HG03378 (cell line): ENCODE data around the gene MX2.

Source experiments
- ATAC-seq: cut with Tn5 transposase; IDR thresholded peaks from one replicate; pipeline ENCODE4 v1.9.1; 2021; ENCODE audit warnings: mild to moderate bottlenecking, moderate library complexity; ENCODE audit not compliant: unreplicated experiment

The MX2 gene

DNA sequence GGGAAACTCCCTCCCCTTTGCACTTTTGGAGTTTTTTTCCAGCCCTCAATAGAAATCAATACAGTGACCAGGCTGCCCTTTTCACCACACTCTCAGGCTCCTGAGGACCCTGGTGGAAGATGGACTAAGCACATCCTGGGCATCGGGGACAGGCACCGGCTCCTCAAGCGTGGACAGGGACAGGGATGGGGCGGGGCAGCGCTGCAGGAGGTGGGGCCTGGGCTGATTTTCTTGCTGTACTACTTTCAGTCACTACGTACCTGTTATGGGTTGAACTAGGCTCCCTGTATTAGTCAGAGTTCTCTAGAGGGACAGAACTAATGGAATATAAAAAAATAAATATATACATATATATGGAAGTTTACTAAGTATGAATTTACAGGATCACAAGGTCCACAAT is 2.5 kb downstream of the MX2 start:
- no peak for ATAC-seq

DNA sequence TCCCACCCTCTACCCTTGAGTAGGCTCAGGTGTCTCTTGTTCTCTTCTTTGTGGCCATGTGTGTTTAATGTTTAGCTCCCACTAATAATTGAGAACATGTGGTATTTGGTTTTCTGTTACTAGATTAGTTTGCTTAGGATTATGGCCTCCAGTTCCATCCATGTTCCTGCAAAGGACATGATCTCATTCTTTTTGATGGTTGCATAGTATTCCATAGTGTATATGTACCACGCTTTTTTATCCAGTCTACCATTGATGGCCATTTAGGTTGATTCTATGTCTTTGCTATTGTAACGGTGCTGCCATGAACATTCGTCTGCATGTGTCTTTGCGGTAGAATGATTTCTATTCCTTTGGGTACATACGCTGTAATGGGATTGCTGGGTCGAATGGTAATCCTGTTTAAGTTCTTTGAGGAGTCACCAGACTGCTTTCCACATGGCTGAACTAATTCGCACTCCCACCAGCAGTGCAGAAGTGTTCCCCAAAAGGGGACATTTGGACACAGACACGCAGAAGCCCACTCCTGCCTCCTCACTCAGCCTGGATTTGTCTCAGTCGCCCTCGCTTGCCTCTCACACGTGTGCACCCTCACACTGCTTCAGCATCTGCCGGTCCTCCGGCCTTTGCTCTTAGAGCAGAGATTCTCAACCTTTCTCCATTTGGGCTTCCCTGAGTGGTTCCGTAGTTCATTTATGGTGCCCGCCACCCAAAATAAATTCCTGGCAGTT is 3.7 kb downstream of the MX2 start:
- ATAC-seq: no peak

DNA sequence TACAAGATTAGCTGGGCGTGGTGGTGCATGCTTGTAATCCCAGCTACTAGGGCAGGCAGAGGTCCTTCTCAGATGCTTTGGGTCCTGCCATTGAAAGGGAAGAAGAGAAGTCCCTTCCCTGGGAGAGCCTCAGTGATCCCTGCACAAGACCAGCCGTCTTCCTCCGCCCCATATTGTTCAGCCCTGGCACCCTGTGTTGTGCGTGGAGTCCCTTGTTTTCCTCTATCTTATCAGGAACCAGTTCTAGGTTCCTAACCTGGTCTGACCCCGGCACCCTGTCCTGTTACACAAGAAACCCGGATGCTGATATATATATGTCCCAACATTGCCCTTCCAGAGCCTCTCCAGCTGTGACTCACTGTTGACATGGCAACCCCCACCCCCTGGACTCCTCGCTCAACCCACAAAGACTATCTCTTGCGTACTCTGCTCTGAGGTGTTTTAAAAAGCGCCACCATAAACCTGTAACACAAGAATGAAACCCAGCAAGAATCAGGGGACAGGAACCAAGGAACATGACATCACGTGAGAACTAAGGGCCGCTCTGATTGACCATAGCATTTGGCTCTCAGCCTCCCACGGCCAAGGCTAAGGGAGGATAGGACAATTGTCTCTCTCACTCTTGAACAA is 4.8 kb downstream of the MX2 start:
- ATAC-seq: no peak

DNA sequence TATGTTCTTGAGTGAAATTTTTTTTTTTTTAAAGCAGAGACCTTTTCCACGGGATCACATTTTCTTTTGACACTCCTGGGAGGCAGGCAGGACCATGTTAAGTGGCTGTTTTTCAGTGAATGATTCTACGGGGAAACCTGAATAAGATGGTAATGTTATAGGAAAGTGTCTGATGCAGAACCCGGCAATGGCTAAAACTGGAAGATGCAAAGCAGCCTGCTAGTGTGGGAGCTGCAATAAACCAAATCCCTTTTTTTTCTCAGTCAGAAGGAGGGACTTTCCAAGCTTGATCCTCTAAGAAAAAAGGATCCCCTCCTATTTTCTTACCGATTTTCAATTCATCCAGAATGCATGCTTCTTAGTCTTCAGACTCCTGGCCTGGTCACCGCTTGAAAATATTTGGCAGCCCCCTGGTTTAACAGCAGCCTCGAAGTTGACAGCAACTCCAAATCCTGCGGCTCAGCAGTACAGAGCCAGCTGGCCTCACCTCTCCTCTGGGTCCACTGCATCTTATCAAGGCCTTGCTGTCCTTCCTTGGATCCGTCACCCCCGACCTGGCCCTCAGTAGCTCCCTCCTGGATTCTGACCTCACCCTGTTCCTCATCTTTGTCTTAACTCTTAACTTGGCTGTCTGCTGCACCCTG is 5.6 kb downstream of the MX2 start:
- no peak for ATAC-seq

DNA sequence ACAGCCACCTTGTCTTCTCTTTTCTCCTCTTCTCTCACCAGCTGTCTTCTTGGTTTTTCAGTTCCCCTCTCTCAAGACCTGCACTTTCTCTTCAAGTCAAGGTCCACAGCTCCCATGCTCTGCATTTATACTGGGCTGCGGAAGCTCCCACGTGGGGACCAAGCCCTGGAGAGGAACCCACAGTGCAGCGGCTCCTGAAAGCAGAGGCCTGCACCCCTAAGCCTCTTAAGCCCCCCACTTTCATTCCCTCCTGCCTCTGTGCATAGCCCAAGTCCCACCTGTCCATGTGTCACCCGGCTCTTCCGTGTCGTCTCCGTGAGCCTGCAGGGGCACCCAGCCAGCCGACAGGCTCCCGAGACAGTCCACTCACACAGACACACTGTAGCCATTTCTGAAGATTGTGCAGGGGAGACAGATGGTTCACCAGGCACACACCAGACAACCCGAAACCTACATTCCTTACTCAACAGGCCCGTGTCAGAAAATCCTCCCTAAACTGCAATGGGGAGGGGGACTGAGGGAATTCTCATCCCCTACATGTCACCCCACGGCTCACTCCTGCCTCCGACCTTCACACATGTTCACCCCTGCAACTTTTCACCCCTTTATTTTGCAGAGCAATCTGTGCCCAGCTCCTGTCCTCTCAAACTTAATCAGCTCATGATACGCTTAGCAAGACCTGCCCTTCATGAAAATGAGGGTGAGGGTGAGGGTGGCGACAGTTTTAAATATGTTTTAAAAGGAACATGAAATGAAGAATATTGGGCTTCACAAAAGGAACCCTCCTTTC is 6.3 kb downstream of the MX2 start:
- peak; percentile 44 for ATAC-seq

DNA sequence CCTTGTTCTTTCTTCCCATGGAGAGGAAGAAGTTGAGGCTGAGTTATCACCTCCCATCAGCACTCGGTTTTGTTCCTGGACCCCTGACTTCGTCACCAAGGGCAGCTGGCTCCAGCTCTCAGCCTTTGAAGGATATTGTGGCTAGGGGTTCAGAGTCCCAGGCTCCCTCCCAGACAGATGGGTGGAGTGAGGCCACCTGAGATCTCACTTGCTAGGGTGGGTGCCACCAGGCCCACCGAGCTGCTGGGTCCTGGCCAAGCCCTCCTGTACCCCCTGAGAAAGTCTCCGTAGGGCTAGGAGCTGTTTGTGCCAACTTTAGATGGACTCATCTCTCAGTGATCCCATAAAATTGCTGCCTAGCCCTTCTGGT is 6.9 kb downstream of the MX2 start:
- no peak for ATAC-seq

DNA sequence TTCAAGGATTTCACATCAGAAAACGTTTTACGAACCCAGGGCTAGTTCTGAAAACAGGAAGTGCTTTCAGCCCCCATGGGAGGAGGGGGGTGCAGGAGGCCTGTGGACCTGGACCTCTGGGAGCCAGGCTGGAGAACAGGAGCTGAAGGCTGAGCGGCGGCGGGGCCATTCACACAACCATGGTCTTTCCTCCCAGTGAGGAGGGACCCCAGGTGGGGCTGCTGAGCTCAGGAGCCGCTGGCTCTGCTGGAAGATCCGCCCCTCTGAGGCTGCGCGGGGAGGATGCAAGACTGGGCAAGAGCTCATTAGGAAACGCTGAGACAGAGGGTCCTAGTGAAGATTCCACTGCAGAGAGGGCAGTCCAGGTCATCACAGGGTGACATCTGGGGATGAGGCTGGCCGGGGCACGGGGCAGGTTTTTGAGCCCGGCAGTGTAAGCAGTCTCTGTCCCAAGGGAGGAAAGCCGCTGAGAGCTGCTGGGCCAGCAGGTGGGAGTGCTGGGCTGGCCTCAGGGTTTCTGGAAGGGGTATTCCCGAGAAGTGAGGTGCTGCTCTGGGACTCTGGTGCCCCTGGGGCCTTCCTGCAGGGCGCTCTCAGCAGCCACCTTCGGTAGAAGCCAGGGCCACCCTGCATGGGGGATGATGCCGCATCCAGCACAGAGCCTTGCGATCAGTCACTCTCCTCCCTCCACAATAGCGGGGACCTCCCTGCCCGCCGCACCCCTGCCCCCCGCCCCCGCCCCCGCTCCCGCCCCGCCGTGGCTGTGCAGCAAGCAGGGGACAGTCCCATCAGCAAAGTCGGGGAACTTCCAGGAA is 7.5 kb downstream of the MX2 start:
- ATAC-seq: peak; percentile 39

DNA sequence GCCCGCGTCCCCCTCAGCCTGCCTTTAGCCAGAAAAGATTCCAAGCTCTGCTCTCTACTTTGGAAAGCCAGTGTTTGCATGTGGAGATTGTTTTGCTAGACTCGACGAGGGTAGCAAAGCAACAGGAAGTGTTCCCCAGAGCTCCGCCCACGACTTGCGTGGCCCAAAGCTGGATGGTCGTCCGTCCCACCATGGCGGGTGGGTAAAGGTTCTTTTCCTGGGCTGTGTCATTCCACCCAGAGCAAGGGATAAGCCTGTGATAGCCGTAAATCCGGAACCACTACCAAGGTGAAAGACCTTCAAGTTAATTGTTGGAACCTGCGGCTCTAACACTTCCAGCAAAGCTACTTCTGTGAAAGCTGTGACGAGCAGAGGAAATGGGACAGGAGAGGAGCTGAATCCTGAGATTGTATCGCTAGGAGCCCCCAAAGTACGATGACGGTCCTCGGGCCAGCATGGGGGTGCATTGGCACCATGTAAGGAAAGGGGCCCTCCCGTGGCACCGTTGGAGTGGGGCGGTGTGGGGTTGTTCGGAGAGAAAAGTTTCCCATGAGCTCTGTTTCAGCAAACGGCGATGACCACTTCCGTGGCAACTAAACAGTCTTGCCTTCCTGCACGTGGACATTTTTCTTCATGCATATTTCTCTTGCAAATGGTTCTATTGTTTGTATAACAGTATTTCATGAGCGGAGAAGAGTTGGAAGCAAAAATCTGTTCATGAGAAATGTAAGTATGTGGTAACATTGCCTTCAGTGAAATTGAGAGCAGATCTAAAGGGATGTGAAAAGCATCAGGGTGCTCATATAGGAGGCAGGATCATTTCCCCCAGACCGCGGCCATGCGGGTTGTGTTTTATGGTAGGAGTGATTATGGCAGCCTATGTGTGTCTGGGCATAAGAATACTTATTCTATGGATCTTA is 8.4 kb downstream of the MX2 start:
- ATAC-seq: no peak

DNA sequence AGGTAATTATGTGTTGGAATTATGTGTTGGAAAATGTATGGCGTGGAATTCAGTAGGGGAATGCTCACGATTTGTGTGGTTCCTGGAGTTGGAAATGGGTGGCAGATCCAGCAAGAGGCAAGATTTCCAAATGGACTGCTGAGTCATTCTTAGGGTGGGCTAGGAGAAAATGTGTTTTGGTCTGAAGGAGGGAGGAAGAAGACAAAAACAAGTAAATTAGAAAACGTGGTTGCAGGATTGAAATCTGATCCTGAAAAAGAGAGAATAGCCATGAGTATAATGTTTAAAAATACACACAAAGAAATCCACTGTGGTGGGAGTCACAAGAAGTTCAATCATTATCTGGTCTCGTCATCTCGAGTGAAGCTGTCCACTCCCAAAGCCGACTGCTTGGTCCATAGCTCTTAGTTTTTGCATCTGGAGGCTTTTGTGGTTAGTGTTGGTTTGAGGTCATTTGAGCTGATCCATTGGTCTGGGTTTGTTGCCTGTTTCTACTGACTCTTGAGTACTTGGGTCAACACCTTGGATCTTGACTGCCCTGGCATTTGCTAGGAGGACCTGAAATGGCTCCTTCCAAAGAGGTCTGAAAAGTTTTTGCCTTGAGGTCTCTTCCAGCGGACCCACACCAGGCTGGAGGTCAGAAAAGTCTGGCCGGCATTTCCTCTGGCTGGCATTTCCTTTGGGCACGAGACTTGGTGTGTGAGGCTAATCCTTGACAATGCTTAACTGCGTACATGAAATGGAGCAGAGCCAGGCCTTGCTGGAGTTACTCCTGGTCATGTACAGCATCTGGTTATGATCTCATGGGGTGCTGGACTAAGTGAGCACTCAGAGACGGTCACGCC is 9.2 kb downstream of the MX2 start:
- ATAC-seq: no peak

DNA sequence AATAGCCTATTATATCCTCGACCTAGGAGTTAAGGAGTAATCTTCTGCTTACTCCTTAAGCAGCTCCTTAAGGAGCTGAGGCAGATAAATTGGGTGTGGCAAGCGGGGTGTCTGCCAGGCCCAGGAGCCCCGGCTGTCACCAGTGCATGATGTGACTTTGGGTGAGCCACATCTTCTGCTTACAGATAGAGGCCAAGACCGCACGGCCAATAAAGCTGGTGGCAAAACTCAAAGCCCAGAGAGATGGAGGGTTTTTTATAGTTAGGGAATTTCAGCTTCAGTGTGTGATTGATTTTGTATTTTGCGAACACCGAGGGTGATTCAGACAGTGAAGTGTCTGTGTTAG is 9.8 kb downstream of the MX2 start:
- ATAC-seq: no peak

DNA sequence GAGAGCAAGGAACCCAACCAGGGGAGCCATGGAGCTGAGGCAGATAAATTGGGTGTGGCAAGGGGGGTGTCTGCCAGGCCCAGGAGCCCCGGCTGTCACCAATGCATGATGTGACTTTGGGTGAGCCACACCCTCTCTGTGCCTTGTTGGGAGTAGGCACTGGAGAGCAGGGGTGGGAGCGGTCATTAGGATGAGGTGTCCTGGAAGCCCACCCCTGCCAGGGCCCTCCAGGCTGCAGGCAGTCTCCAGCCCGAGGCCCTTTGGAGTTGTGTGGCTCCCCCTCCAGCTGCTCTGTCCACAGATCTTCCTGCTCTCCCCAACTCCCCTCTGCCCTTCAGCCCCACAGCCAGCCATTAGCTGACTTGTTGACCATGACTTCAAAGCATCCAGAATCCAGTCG is 11.4 kb downstream of the MX2 start:
- ATAC-seq: no peak

DNA sequence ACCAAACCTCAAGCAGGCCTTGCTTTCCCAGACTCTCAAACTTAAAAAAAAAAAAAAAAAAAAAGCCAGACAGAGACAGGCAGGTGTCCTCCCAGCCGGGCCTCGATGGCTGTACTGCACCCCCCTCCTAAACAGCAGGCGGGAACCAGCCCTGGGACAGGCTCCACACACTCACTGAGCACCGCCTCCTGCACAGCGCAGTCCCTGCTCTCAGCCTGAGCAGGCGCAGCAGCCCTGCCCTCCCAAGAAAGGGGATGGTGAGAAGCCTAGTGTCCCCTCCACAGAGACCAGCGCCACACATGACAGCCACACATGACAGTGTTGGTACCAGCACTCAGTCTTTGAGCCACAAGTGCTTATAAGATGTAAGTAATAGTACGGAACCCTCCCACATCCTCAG is 11.9 kb downstream of the MX2 start:
- ATAC-seq: no peak

DNA sequence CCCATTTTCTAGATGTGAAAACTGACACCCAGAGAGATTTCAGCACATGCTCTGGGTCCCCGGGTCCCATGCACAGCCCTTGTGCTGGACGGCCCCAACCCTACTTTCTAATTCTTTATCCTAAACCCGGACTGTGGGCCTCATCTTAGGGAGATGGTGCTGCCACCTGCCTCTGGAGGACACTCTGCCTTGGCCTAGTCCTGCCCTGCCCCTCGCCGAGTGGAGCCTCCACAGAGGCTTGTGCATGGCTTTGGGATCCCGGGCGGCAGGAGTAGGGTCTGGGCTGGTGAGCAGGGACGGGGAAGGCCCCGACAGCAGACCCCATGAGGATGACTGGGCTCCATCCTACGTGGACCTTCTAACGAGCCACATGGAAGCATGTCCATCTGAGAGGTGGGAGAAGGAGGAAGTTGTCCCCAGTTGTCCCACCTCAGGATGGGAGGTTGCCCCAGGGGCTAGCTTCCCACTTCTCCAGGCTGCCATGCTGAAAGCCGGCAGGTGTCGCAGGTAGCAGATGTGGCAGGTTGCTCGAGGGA is 12.4 kb downstream of the MX2 start:
- no peak for ATAC-seq

DNA sequence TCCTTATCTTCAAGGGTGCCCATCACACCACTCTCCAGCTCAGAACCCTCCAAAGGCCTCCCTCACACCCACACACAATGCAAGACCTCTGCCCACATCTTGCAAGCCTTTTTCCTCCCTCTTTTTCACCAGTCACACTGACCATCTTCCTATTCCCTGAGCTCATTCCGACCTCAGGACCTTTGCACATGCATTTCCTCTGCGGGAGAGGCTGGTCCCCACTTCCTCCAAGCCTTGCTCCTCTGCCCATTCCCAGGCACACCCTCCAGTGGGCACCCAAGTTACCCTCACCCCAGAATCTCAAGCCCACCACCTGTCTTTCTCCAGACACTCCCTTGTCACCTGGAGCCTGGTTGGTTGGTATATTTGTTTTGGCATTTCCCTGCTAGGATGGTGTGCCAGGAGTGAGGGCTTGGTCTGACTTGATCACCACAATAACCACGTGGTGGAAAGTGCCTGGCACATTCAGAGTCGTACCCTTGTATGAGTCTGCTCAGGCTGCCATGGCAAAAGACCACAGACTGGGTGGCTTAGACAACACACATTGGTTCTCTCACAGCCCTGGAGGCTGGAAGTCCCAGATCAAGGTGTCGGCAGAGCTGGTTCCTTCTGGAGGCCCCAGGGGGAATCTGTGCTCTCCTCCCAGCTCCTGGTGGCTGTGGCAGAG is 13.2 kb downstream of the MX2 start:
- no peak for ATAC-seq

DNA sequence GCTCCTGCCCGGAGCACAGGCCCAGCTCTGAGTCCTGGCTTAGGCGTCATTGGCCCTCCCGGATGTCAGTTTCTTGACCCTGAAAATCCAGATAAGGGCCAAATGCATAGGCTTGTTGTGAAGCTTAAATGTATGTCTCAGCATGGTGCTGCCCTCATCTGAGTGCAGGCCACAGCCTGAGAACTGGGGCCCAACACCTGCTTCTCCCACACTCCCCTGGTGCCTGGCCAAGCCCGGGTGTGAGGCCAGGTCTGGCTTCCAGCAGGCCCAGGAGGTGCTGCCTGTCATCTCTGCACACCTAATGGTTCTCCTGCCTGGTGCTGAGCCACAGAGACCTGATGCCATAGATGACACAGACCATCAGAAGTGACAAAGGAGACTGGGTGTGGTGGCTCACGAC is 14.0 kb downstream of the MX2 start:
- no peak for ATAC-seq

DNA sequence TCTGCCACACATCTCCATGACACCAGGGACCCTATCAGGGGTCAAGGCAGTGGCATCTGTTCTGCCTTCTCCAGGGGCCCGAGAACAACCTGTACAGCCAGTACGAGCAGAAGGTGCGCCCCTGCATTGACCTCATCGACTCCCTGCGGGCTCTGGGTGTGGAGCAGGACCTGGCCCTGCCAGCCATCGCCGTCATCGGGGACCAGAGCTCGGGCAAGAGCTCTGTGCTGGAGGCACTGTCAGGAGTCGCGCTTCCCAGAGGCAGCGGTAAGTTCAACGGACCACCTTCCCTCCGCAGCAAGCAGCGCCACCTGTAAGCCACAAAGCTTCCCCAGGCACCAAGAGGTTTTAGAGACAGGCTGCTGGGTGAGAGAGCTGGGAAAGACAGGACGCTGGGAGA is 15.9 kb downstream of the MX2 start:
- no peak for ATAC-seq

DNA sequence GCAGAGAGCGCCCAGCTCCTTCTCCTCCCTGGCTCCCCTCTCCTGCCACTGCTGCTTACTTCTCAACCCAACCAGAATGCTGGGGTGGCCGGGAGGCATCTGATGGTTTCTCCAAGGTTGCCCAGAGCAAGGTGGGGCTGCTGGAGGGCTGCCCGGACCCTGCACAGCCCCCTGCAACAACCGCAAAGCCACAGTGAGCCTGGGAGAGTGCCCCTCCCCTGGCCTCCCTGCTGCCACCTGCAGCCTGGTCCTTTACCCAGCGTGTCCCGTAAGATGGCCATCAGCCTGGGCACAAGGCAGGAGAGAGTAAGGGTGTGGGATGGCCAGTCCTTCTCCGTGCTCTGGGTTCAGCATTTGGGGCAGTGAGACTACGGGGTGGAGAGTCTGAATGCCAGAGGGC is 17.0 kb downstream of the MX2 start:
- no peak for ATAC-seq

DNA sequence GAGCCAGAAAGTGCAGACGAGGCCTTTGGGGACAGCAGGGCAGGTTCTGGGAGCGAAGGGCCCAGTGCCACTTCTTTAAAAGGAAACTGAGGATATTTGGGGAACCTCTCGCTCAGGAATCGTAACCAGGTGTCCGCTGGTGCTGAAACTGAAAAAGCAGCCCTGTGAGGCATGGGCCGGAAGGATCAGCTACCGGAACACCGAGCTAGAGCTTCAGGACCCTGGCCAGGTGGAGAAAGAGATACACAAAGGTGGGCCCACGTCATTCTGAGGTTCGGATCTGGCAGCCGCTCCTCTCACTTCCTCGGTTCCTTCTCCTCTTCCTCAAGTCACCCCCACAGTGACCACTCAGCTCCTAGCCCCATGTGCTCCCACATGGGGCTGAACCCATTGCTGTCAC is 18.1 kb downstream of the MX2 start:
- no peak for ATAC-seq
